Heart left ventricle (tissue), 13 donors: ENCODE measurements around the gene IL20RB.

Experiments
- POLR2A ChIP-seq, 2 donors: fragments of 450-650 bp; IDR thresholded peaks; one replicate each; pipeline ENCODE4 v1.6.1; 2017; ENCODE audit warnings: antibody characterized with exemption in 2 of 2, mild to moderate bottlenecking in 2 of 2, moderate library complexity in 2 of 2
- TF ChIP-seq, protein P1 (sequence below), 12 donors: fragments of 200-600 bp; sonication (generic) in 4 of 12; IDR thresholded peaks; one replicate each; pipeline versions ENCODE4 v1.5.0 to v1.8.0; 2018 to 2022; ENCODE audit warnings: antibody characterized with exemption in 12 of 12, mild to moderate bottlenecking in 5 of 12
- donor health status: ischemic (EF 13 %, LVEDD 7.1; RV severe dilation, severe dysfunction).
- donor health status: DM: no; HTN: yes; CAD: no.
- donor health status: DM: no; HTN: no; CAD: no.
- donor health status: ischemic (EF 25% LVEDD 6.9; RV normal size, moderate dysfunction).
- donor health status: ischemic (EF 25% LVEDD 5.7; RV mildly dilated, moderate dysfunction).
- donor health status: ischemic (EF 35%, LVEDD 5.7; RV mildly dilated, moderate dysfunction).
- donor health status: nonischemic (EF 11% LVEDD 7.7; RV severe dilation, severe dysfunction).
- donor health status: DM: yes; HTN: yes; CAD: no.
- donor health status: PGD.
- donor health status: ischemic (EF 29% LVEDD 5.4; RV normal size, mild dysfunction).
- donor health status: nonischemic (EF 23%, LVEDD 6.1; RV moderate dilation, normal function).

DNA sequence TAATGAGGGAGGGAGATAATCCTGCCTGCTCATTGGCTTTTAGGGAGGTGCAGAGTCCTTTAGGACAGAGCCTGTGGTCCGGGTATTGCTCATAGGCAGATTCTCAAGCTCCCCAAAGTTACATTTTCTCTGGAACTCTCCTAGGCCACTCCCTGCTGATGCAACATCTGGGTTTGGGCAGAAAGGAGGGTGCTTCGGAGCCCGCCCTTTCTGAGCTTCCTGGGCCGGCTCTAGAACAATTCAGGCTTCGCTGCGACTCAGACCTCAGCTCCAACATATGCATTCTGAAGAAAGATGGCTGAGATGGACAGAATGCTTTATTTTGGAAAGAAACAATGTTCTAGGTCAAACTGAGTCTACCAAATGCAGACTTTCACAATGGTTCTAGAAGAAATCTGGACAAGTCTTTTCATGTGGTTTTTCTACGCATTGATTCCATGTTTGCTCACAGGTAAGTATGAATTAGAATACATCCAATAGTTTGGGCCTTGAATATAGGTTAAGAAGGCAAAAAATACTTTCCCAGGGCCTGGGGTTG lies at the start of gene IL20RB:
- TF ChIP-seq, protein P1, sequence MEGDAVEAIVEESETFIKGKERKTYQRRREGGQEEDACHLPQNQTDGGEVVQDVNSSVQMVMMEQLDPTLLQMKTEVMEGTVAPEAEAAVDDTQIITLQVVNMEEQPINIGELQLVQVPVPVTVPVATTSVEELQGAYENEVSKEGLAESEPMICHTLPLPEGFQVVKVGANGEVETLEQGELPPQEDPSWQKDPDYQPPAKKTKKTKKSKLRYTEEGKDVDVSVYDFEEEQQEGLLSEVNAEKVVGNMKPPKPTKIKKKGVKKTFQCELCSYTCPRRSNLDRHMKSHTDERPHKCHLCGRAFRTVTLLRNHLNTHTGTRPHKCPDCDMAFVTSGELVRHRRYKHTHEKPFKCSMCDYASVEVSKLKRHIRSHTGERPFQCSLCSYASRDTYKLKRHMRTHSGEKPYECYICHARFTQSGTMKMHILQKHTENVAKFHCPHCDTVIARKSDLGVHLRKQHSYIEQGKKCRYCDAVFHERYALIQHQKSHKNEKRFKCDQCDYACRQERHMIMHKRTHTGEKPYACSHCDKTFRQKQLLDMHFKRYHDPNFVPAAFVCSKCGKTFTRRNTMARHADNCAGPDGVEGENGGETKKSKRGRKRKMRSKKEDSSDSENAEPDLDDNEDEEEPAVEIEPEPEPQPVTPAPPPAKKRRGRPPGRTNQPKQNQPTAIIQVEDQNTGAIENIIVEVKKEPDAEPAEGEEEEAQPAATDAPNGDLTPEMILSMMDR (IDR thresholded peaks at IDR 0.05), result no peak
- no peak for TF ChIP-seq POLR2A (IDR thresholded peaks at IDR 0.05)
